Neuronal stem cell (in vitro differentiated cells): Measurements from ENCODE around the gene MICALL2.

Experiments used
- DNase-seq: peaks from one replicate; pipeline ENCODE4 v3.0.0-alpha.2; 2013; ENCODE audit warnings: low spot score
- H2AFZ ChIP-seq: one replicate; pipeline ENCODE4 v1.6.1; 2013; ENCODE audit warnings: mild to moderate bottlenecking, low read length, inconsistent platforms
- H2AK5ac ChIP-seq: 2 replicates; pipeline ENCODE4 v1.6.1; 2013; ENCODE audit warnings: low read depth, mild to moderate bottlenecking, inconsistent platforms, low read length, moderate library complexity, mixed read lengths
- H2BK120ac ChIP-seq: 2 replicates; pipeline ENCODE4 v1.6.1; 2013; ENCODE audit warnings: low read depth, mild to moderate bottlenecking, inconsistent platforms, low read length, moderate library complexity, mixed read lengths
- H2BK12ac ChIP-seq: one replicate; pipeline ENCODE4 v1.6.1; 2013; ENCODE audit warnings: low read length, inconsistent platforms
- H2BK15ac ChIP-seq: 2 replicates; pipeline ENCODE4 v1.6.1; 2013; ENCODE audit warnings: mild to moderate bottlenecking, low read length, inconsistent platforms, mixed read lengths
- H2BK5ac ChIP-seq: one replicate; pipeline ENCODE4 v1.6.1; 2013; ENCODE audit warnings: inconsistent platforms, mild to moderate bottlenecking, low read length, moderate library complexity
- H3K14ac ChIP-seq: one replicate; pipeline ENCODE4 v1.6.1; 2013; ENCODE audit warnings: low read length, inconsistent platforms
- H3K18ac ChIP-seq: 2 replicates; pipeline ENCODE4 v1.6.1; 2013; ENCODE audit warnings: low read length, inconsistent platforms
- H3K23ac ChIP-seq: 2 replicates; pipeline ENCODE4 v1.6.1; 2013; ENCODE audit warnings: low read depth, mild to moderate bottlenecking, mixed read lengths, low read length, inconsistent platforms; ENCODE audit not compliant: poor library complexity
- H3K27ac ChIP-seq: replicated peaks from 3 replicates; pipeline ENCODE4 v1.5.1; 2013; ENCODE audit warnings: low read length, inconsistent platforms
- H3K27me3 ChIP-seq, 3 experiments: 2 replicates each; pipeline ENCODE4 v1.6.1; 2013; ENCODE audit warnings: low read length in 3 of 3, mild to moderate bottlenecking in 2 of 3, inconsistent platforms in 1 of 3, low read depth in 1 of 3, mixed read lengths in 1 of 3, moderate library complexity in 1 of 3; ENCODE audit not compliant: control insufficient read depth in 3 of 3, insufficient read depth in 3 of 3
- H3K36me3 ChIP-seq, 2 donors: replicated peaks in 1 of 2; 2 replicates each; pipeline ENCODE4 v1.6.1; 2013; ENCODE audit warnings: low read length in 2 of 2; ENCODE audit not compliant: control insufficient read depth in 2 of 2, insufficient read depth in 2 of 2
- H3K4ac ChIP-seq: 2 replicates; pipeline ENCODE4 v1.6.1; 2013; ENCODE audit warnings: inconsistent platforms, mild to moderate bottlenecking, low read length, moderate library complexity
- H3K4me1 ChIP-seq, 2 donors: 1 replicate in 1 of 2; 2 replicates in 1 of 2; pipeline ENCODE4 v1.6.1; 2013; ENCODE audit warnings: low read length in 2 of 2, low read depth in 1 of 2; ENCODE audit not compliant: control insufficient read depth in 2 of 2, insufficient read depth in 1 of 2
- H3K4me2 ChIP-seq: one replicate; pipeline ENCODE4 v1.6.1; 2013; ENCODE audit warnings: mild to moderate bottlenecking, low read length, inconsistent platforms; ENCODE audit not compliant: insufficient read depth, poor library complexity, severe bottlenecking
- H3K4me3 ChIP-seq, 2 donors: 2 replicates each; pipeline ENCODE4 v1.5.1; 2013; ENCODE audit warnings: low read length in 2 of 2, mild to moderate bottlenecking in 2 of 2, inconsistent platforms in 1 of 2, moderate library complexity in 1 of 2
- H3K79me1 ChIP-seq: one replicate; pipeline ENCODE4 v1.6.1; 2013; ENCODE audit warnings: low read depth, mild to moderate bottlenecking, inconsistent platforms, low read length, moderate library complexity
- H3K9ac ChIP-seq: one replicate; pipeline ENCODE4 v1.6.1; 2013; ENCODE audit warnings: mild to moderate bottlenecking, low read depth, low read length, inconsistent platforms; ENCODE audit not compliant: poor library complexity
- H3K9me3 ChIP-seq, 2 donors: replicated peaks in 1 of 2; 2 replicates each; pipeline versions ENCODE3 to v1.6.1; 2013; ENCODE audit warnings: low read length in 2 of 2, mild to moderate bottlenecking in 2 of 2, inconsistent platforms in 1 of 2, low read depth in 1 of 2, mixed read lengths in 1 of 2, moderate library complexity in 1 of 2; ENCODE audit not compliant: control insufficient read depth in 2 of 2, insufficient read depth in 1 of 2
- H4K8ac ChIP-seq: one replicate; pipeline ENCODE4 v1.6.1; 2013; ENCODE audit warnings: low read depth, mild to moderate bottlenecking, inconsistent platforms, low read length, moderate library complexity
- H4K91ac ChIP-seq: one replicate; pipeline ENCODE4 v1.6.1; 2013; ENCODE audit warnings: low read length, low read depth, mild to moderate bottlenecking, inconsistent platforms; ENCODE audit not compliant: poor library complexity
- WGBS, 2 donors: extraction: QIAGEN DNeasy Blood & Tissue Kit; methylation state at CpG; one replicate each; pipeline ENCODE4 v1.1.7; 2013; ENCODE audit warnings: missing lambda C conversion rate in 2 of 2, mixed read lengths in 1 of 2; ENCODE audit not compliant: insufficient read length in 2 of 2, insufficient replicate concordance in 1 of 2; ENCODE audit errors: extremely low coverage in 2 of 2; 5-methylcytosine and 5-hydroxymethylcytosine counted together

Gene MICALL2

GRCh38 chr7:1408466-1408865 lies 50.8 kb downstream of the MICALL2 start:
- Histone ChIP-seq H2AK5ac (no peak overlapping the region), H3K4me2 (no peak overlapping the region), H3K27me3 (peaks cover 0 to 75% (median 20%) of the 10 kb centered on the region in 3 experiments), H3K4me1 (peaks cover 6 to 10% of the 10 kb centered on the region in 2 donors), H3K27ac (no peak overlapping the region), H2BK12ac (no peak overlapping the region), H4K91ac (no peak overlapping the region), H3K9me3 (no peaks in the 10 kb centered on the region), H3K36me3 (no peaks in the 10 kb centered on the region), H3K23ac (no peak overlapping the region), H3K18ac (no peak overlapping the region), H3K4ac (no peak overlapping the region), H2BK15ac (no peak overlapping the region), H3K4me3 (no peak overlapping the region), H2BK120ac (no peak overlapping the region), H2AFZ (no peak overlapping the region), H3K14ac (no peak overlapping the region), H3K9ac (no peak overlapping the region), H4K8ac (no peak overlapping the region), H3K79me1 (peaks cover 4% of the 10 kb centered on the region), H2BK5ac (no peak overlapping the region)
- no CpG with 5 or more reads among the region's 8 CpGs for WGBS, 2 donors
- DNase-seq = no peak

DNA sequence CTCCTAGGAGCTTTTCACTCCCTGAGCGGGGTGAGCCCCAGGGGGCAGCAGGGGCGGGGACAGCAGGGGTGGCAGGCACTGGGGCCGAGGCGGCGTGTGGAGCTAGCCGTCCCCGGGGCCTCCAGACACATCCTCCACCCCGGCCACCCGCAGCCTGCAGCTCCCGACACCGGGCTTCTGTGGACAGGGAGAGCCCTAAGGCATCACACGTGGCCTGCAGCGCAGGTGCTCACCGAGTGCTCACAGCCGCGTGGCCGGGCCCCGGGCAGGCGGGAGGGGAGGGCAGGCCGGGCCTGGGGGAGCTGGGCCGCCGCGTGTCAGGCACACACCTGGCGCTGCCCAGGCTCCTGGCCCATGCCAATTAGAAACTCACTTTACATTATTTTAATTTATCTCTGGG lies 51.4 kb downstream of the MICALL2 start:
- Histone ChIP-seq H2BK120ac (no peak overlapping the region), H3K23ac (no peak overlapping the region), H2BK15ac (peak overlapping the region; percentile 26), H4K91ac (no peak overlapping the region), H3K79me1 (peaks cover 4% of the 10 kb centered on the region), H3K14ac (peak overlapping the region; percentile 89), H2AFZ (no peak overlapping the region), H2BK12ac (peak overlapping the region; percentile 58), H3K27me3 (peaks cover 0 to 80% (median 25%) of the 10 kb centered on the region in 3 experiments), H4K8ac (no peak overlapping the region), H3K4me2 (peak overlapping the region; percentile 25), H3K4ac (no peak overlapping the region), H3K4me1 (peaks cover 6 to 8% of the 10 kb centered on the region in 2 donors), H3K27ac (no peak overlapping the region), H3K36me3 (no peaks in the 10 kb centered on the region), H3K18ac (peak overlapping the region; percentile 89), H2BK5ac (no peak overlapping the region), H3K9me3 (no peaks in the 10 kb centered on the region), H2AK5ac (peak overlapping the region; percentile 47), H3K4me3 (no peak overlapping the region), H3K9ac (peak overlapping the region; percentile 60)
- WGBS, 2 donors = no CpG with 5 or more reads among the region's 24 CpGs
- DNase-seq = no peak

DNA sequence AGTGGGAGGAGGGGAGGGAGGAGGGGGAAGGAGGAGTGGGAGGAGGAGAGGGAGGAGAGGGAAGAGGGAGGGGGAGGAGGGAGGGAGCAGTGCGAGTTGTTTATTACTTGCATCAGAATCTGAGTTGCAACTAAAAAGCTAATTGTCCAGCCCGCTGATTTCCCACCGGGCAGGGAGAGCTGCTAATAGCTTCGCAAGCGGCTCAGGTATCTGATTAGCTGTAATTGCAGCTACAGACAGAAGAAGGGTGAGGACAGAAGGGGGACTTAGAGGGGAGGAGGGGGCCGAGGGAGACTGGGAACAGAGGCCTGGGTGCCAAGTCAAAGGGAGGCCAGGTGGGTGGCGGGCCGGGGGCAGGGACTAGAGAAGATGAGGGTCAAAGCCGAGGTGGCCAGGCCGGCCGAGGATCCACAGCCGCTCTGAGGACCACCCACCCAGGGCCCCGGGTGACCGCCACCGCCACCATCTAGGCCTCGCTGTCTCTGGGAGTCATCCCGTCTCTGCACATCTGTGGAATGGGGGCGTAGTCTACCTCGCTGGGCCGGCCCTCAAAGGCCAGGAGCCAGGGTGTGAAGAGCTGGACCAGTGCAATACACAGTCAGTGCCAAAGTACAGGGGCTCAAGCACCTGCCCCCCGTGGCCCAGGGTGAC lies 54.2 kb downstream of the MICALL2 start:
- H3K4me3 ChIP-seq = no peak overlapping the region
- H3K18ac ChIP-seq = peak overlapping the region; percentile 80
- H3K79me1 ChIP-seq = peaks cover 4% of the 10 kb centered on the region
- H3K27me3 ChIP-seq = peaks cover 0 to 74% (median 33%) of the 10 kb centered on the region in 3 experiments
- H3K4me2 ChIP-seq = no peak overlapping the region
- peak overlapping the region; percentile 67 for H3K23ac ChIP-seq
- H2AFZ ChIP-seq = no peak overlapping the region
- no peak overlapping the region for H4K91ac ChIP-seq
- no peak overlapping the region for H4K8ac ChIP-seq
- H3K36me3 ChIP-seq = no peaks in the 10 kb centered on the region
- H3K14ac ChIP-seq = peak overlapping the region; percentile 27
- peak overlapping the region; percentile 94 for H2AK5ac ChIP-seq
- H3K4me1 ChIP-seq = peaks cover 6 to 7% of the 10 kb centered on the region in 2 donors
- H3K27ac ChIP-seq = no peak overlapping the region
- H2BK5ac ChIP-seq = no peak overlapping the region
- no peak overlapping the region for H3K9ac ChIP-seq
- no peak overlapping the region for H3K4ac ChIP-seq
- WGBS, 2 donors = no CpG with 5 or more reads among the region's 21 CpGs
- H2BK120ac ChIP-seq = no peak overlapping the region
- peaks cover 3 to 4% of the 10 kb centered on the region in 2 donors for H3K9me3 ChIP-seq
- peak overlapping the region; percentile 15 for H2BK15ac ChIP-seq
- no peak for DNase-seq
- no peak overlapping the region for H2BK12ac ChIP-seq

GRCh38 chr7:1404460-1404809 lies 54.8 kb downstream of the MICALL2 start:
- Histone ChIP-seq H3K4me1 (peaks cover 6 to 7% of the 10 kb centered on the region in 2 donors), H3K23ac (peak overlapping the region; percentile 92), H3K4me2 (peak overlapping the region; percentile 64), H3K4me3 (no peak overlapping the region), H4K91ac (no peak overlapping the region), H3K14ac (no peak overlapping the region), H3K4ac (no peak overlapping the region), H2BK12ac (no peak overlapping the region), H3K18ac (peak overlapping the region; percentile 84), H4K8ac (no peak overlapping the region), H3K36me3 (no peaks in the 10 kb centered on the region), H2BK15ac (peak overlapping the region; percentile 63), H3K27ac (no peak overlapping the region), H3K9me3 (peaks cover 3 to 4% of the 10 kb centered on the region in 2 donors), H2AFZ (no peak overlapping the region), H3K27me3 (peaks cover 0 to 73% (median 33%) of the 10 kb centered on the region in 3 experiments), H3K9ac (no peak overlapping the region), H2BK5ac (no peak overlapping the region), H2BK120ac (no peak overlapping the region), H3K79me1 (peaks cover 4% of the 10 kb centered on the region), H2AK5ac (no peak overlapping the region)
- no CpG with 5 or more reads among the region's 4 CpGs for WGBS, 2 donors
- no peak for DNase-seq
